ENCODE measurements around the gene ARHGAP26.

ARHGAP26 gene

GRCh38 chr5:143180751-143181150 lies 410.6 kb downstream of the ARHGAP26 start:
- no peak overlapping the region for H3K4me3 ChIP-seq (ENCODE audit: low read depth, low read length)
- no peak for DNase-seq (ENCODE audit: low read depth)
- no peak for TF ChIP-seq CTCF (IDR thresholded peaks at IDR 0.05; ENCODE audit: low read depth, low read length, missing control alignments)

GRCh38 chr5:143181173-143181572 lies 411.0 kb downstream of the ARHGAP26 start:
- no peak for TF ChIP-seq CTCF (IDR thresholded peaks at IDR 0.05; ENCODE audit: low read depth, low read length, missing control alignments)
- H3K4me3 ChIP-seq (ENCODE audit: low read depth, low read length) = no peak overlapping the region
- DNase-seq (ENCODE audit: low read depth) = no peak

GRCh38 chr5:143182106-143182505 lies 411.9 kb downstream of the ARHGAP26 start:
- DNase-seq (ENCODE audit: low read depth) = no peak
- no peak overlapping the region for H3K4me3 ChIP-seq (ENCODE audit: low read depth, low read length)
- no peak for TF ChIP-seq CTCF (IDR thresholded peaks at IDR 0.05; ENCODE audit: low read depth, low read length, missing control alignments)

- peak; percentile 81 for DNase-seq (ENCODE audit: low read depth)
- TF ChIP-seq CTCF (IDR thresholded peaks at IDR 0.05; ENCODE audit: low read depth, low read length, missing control alignments) = no peak
- H3K4me3 ChIP-seq (ENCODE audit: low read depth, low read length) = peak overlapping the region; percentile 20; the same call in 1 of the 2 replicates
Measured at GRCh38 chr5:143182901-143183820, 413.0 kb downstream of the ARHGAP26 start.

- DNase-seq (ENCODE audit: low read depth) = no peak
- TF ChIP-seq CTCF (IDR thresholded peaks at IDR 0.05; ENCODE audit: low read depth, low read length, missing control alignments) = no peak
- no peak overlapping the region for H3K4me3 ChIP-seq (ENCODE audit: low read depth, low read length)
Measured at GRCh38 chr5:143183989-143184388, 413.8 kb downstream of the ARHGAP26 start.

- no peak overlapping the region for H3K4me3 ChIP-seq (ENCODE audit: low read depth, low read length)
- DNase-seq (ENCODE audit: low read depth) = no peak
- no peak for TF ChIP-seq CTCF (IDR thresholded peaks at IDR 0.05; ENCODE audit: low read depth, low read length, missing control alignments)
Measured at GRCh38 chr5:143186623-143187022, 416.4 kb downstream of the ARHGAP26 start.

GRCh38 chr5:143187495-143187894 lies 417.3 kb downstream of the ARHGAP26 start:
- no peak for TF ChIP-seq CTCF (IDR thresholded peaks at IDR 0.05; ENCODE audit: low read depth, low read length, missing control alignments)
- no peak for DNase-seq (ENCODE audit: low read depth)
- no peak overlapping the region for H3K4me3 ChIP-seq (ENCODE audit: low read depth, low read length)
